Measurements from ENCODE around the gene CHKA. TPM values are rescaled to one million over a fixed set of nuclear protein-coding genes. Genes with fewer than 3 reads are reported as not detected.

The CHKA gene
- total and polyA plus RNA-seq, 9 of the 15 experiments (the other 6 are each of a cell fraction or from before 2014, with no cell fraction given): 3.6 to 37.0 (median 30.2) TPM

DNA sequence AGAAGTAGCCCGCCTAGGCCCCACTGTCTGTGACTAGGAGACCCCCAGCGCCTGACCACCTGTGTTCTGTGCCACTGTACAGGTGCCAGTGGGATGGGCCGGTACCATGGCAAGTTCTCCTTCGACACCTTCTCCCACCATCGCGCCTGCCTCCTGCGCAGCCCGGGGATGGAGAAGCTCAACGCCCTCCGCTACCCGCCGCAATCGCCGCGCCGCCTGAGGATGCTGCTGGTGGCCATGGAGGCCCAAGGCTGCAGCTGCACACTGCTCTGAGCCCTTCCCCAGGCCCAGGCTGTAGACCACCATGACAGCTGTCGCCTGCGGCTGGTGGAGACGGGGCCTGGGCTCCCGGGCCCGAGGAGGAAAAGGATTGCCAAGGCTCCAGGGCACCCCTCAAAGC is 93.5 kb downstream of the CHKA start:
- Histone ChIP-seq H3K9me1 (ENCODE audit: control insufficient read depth, insufficient read depth, low read length) (no peaks in the 10 kb centered on the region), H3K4me1 (replicated peaks in 1 of 2; ENCODE audit: control insufficient read depth in 2 of 2, insufficient read depth in 2 of 2, low read length in 2 of 2) (peaks cover 14 to 46% of the 10 kb centered on the region in 2 experiments; a peak in 4 of 5 replicates), H3K79me2 (ENCODE audit: control insufficient read depth, insufficient read depth, low read length) (peaks cover 21% of the 10 kb centered on the region), H3K27me3 (ENCODE audit: control insufficient read depth in 2 of 2, insufficient read depth in 2 of 2, low read length in 2 of 2) (no peaks in the 10 kb centered on the region), H2AFZ (ENCODE audit: low read depth, low read length) (no peak overlapping the region), H3K36me3 (ENCODE audit: control insufficient read depth, insufficient read depth, low read length) (peaks cover 9% of the 10 kb centered on the region; the same call in 2 of the 3 replicates), H3K4me2 (ENCODE audit: insufficient read depth, low read length) (no peak overlapping the region), H4K20me1 (replicated peaks; ENCODE audit: control insufficient read depth, insufficient read depth, low read length) (peaks cover 4% of the 10 kb centered on the region; the same call in 1 of the 2 replicates), H3K9me3 (replicated peaks; ENCODE audit: control insufficient read depth, insufficient read depth, low read depth, low read length) (no peaks in the 10 kb centered on the region), H3K27ac (ENCODE audit: extremely low read depth, low read depth, low read length) (no peak overlapping the region), H3K4me3 (no peak overlapping the region), H3K9ac (ENCODE audit: insufficient read depth in 1 of 2, low read depth in 2 of 2, low read length in 2 of 2) (peak overlapping the region in 1 of 2 experiments; percentile 39; a peak in 2 of 4 replicates)
- BruUV-seq (replicated peaks): no TSS peak
- ChIA-PET CTCF (ENCODE audit: low intra/inter-chr PET ratio) (no interaction called here), POLR2A (interaction anchor here (0.6 kb wide), 1 partner anchor 244 kb away, joined by 3 read pairs; the partner anchor contains the start of gene C11orf24)
- TF ChIP-seq ZNF644 (tag; IDR thresholded peaks at IDR 0.05; ENCODE audit: low read depth): no peak
- TF ChIP-seq TOE1 (IDR thresholded peaks at IDR 0.05; ENCODE audit: borderline replicate concordance): no peak
- no peak for TF ChIP-seq TOE1 (CRISPR knock-in tag; IDR thresholded peaks at IDR 0.05; ENCODE audit: borderline replicate concordance, low read depth)
- no peak for TF ChIP-seq PCBP2 (IDR thresholded peaks at IDR 0.05; ENCODE audit: low read depth, low read length, poor library complexity, severe bottlenecking)
- no peak for TF ChIP-seq ETV1 (tag; conservative IDR thresholded peaks at IDR 0.05; ENCODE audit: low read depth)
- TF ChIP-seq HLTF (IDR thresholded peaks at IDR 0.05): no peak
- TF ChIP-seq SRF (CRISPR knock-in tag; IDR thresholded peaks at IDR 0.05): no peak
- TF ChIP-seq, protein P1, sequence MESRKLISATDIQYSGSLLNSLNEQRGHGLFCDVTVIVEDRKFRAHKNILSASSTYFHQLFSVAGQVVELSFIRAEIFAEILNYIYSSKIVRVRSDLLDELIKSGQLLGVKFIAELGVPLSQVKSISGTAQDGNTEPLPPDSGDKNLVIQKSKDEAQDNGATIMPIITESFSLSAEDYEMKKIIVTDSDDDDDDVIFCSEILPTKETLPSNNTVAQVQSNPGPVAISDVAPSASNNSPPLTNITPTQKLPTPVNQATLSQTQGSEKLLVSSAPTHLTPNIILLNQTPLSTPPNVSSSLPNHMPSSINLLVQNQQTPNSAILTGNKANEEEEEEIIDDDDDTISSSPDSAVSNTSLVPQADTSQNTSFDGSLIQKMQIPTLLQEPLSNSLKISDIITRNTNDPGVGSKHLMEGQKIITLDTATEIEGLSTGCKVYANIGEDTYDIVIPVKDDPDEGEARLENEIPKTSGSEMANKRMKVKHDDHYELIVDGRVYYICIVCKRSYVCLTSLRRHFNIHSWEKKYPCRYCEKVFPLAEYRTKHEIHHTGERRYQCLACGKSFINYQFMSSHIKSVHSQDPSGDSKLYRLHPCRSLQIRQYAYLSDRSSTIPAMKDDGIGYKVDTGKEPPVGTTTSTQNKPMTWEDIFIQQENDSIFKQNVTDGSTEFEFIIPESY (CRISPR knock-in tag; IDR thresholded peaks at IDR 0.05): peak; percentile 95
- peak; percentile 29; the same call in 1 of the 2 replicates for TF ChIP-seq POLR2G (IDR thresholded peaks at IDR 0.05; ENCODE audit: low read depth, low read length)
- no peak for TF ChIP-seq ARNT (IDR thresholded peaks at IDR 0.05)
- in situ Hi-C loops (cut with MboI): no loop called here
- no peak for FAIRE-seq
- 89% methylated on average over 13 of the region's 21 CpGs for WGBS (ENCODE audit: insufficient coverage, low coverage, missing lambda C conversion rate)
- DNase-seq (ENCODE audit: extremely low read depth in 1 of 4, low spot score in 3 of 4): no peak
- ATAC-seq: no peak
- intact Hi-C loops (cut with micrococcal nuclease): no loop called here
